ENCODE measurements around the gene SIRT3. TPM values are rescaled to one million over a fixed set of nuclear protein-coding genes. Genes with fewer than 3 reads are reported as not detected.

The SIRT3 gene
- total RNA-seq, 1 experiment from 2014 or later: 13.6 TPM

DNA sequence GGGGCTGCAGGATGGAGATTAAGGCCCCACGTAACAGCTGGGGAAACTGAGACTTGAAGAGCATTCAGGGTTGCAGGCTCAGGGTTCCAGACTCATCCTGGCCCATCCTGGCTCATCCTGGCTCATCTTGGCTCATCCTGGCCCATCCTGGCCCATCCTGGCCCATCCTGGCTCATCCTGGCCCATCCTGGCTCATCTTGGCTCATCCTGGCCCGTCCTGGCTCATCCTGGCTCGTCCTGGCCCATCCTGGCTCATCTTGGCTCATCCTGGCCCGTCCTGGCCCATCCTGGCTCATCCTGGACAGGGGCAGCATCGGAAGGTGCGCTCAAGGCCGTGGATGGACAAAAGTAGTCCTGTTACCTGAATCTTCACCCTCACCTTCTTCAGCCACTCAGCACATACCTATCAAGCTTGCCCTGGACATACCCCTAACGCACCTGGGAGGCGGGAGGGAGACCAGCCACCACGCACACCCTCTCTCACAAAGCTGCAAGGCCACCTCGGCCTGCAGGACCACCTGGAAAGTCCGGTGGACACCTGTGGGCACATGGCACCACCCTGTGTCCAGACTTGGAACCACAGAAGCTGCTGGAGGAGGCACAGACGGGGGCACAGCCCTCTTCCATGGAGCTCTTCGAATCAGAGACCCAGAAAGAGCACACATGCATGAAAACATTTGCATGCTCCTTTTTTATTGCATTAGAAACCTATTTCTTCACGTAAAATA, 21.8 kb upstream of the SIRT3 start:
- no TSS peak for BruUV-seq (replicated peaks)
- ChIA-PET CTCF (no interaction called here), POLR2A (ENCODE audit: low non-redundant PET) (no interaction called here)
- Histone ChIP-seq H3K4me3 (ENCODE audit: low read depth, low read length, poor library complexity, severe bottlenecking) (no peak overlapping the region), H3K27ac (ENCODE audit: low read depth, low read length, poor library complexity, severe bottlenecking) (no peak overlapping the region), H3K9me3 (ENCODE audit: low read depth, low read length, poor library complexity, severe bottlenecking) (no peaks in the 10 kb centered on the region), H3K36me3 (ENCODE audit: insufficient read depth, low read length, poor library complexity, severe bottlenecking) (no peaks in the 10 kb centered on the region), H3K4me1 (ENCODE audit: insufficient read depth, low read length, poor library complexity, severe bottlenecking) (no peaks in the 10 kb centered on the region), H3K27me3 (replicated peaks; ENCODE audit: insufficient read depth, low read depth, low read length, poor library complexity) (no peaks in the 10 kb centered on the region)
- TF ChIP-seq, protein P1, sequence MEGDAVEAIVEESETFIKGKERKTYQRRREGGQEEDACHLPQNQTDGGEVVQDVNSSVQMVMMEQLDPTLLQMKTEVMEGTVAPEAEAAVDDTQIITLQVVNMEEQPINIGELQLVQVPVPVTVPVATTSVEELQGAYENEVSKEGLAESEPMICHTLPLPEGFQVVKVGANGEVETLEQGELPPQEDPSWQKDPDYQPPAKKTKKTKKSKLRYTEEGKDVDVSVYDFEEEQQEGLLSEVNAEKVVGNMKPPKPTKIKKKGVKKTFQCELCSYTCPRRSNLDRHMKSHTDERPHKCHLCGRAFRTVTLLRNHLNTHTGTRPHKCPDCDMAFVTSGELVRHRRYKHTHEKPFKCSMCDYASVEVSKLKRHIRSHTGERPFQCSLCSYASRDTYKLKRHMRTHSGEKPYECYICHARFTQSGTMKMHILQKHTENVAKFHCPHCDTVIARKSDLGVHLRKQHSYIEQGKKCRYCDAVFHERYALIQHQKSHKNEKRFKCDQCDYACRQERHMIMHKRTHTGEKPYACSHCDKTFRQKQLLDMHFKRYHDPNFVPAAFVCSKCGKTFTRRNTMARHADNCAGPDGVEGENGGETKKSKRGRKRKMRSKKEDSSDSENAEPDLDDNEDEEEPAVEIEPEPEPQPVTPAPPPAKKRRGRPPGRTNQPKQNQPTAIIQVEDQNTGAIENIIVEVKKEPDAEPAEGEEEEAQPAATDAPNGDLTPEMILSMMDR (conservative IDR thresholded peaks at IDR 0.05; ENCODE audit: low read depth, low read length): 0 out of 2 replicates have a peak, but pooled peaks have one; percentile 13
- no peak for TF ChIP-seq EZH2 (IDR thresholded peaks at IDR 0.05; ENCODE audit: borderline replicate concordance, low read depth, low read length, poor library complexity, severe bottlenecking)
- DNase-seq (ENCODE audit: low spot score): no peak
- intact Hi-C loops (cut with micrococcal nuclease; ENCODE audit: unreplicated experiment): loop anchor here (10.0 kb wide), 1 partner anchor 97 kb away; no protein-coding TSS in a partner anchor

DNA sequence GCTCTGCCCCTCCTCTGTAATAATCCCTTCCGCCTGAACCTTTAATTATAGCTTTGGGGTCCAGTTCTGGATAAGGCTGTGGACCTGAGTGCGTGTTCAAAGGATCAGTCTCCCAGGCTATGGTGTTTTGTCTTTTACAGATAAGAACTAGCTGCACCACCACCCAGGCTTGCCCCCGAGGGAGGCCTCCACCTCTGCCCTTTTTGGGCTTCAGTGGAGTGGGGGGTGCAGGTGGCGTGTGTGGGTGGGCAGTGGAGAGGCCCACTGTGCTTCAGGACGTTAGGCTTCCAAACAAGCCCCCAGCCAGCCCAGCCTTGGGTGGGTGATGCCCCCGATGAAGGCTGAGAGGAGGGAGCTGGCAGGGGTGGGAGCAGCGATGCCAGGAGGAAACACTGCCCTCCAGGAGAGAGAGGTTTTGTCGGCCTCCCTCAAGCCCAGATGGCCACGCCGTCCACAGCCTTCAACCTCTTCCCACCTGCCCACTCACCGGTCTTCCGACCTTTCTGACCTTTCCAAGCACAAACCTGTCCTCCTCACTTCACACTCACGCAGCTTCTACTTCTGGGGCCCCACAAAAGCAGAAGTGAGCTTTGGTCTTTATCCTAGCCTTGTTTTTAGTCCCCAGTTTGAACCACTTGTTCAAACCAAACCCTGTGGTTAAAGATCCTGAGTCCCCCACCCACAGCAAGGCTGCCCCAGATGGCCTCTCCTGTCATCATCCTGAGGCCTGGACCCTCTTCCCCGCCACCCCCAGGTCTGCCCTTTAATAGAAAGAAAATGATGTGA, 21.0 kb upstream of the SIRT3 start:
- no peaks in the 10 kb centered on the region for H3K27me3 ChIP-seq (replicated peaks; ENCODE audit: insufficient read depth, low read depth, low read length, poor library complexity)
- H3K27ac ChIP-seq (ENCODE audit: low read depth, low read length, poor library complexity, severe bottlenecking): no peak overlapping the region
- H3K9me3 ChIP-seq (ENCODE audit: low read depth, low read length, poor library complexity, severe bottlenecking): no peaks in the 10 kb centered on the region
- intact Hi-C loops (cut with micrococcal nuclease; ENCODE audit: unreplicated experiment): loop anchor here (10.0 kb wide), 1 partner anchor 98 kb away; no protein-coding TSS in a partner anchor
- peaks cover 7% of the 10 kb centered on the region for H3K36me3 ChIP-seq (ENCODE audit: insufficient read depth, low read length, poor library complexity, severe bottlenecking)
- BruUV-seq (replicated peaks): no TSS peak
- TF ChIP-seq EZH2 (IDR thresholded peaks at IDR 0.05; ENCODE audit: borderline replicate concordance, low read depth, low read length, poor library complexity, severe bottlenecking): no peak
- TF ChIP-seq, protein P1 (conservative IDR thresholded peaks at IDR 0.05; ENCODE audit: low read depth, low read length): no peak
- H3K4me3 ChIP-seq (ENCODE audit: low read depth, low read length, poor library complexity, severe bottlenecking): no peak overlapping the region
- CTCF ChIA-PET: no interaction called here
- DNase-seq (ENCODE audit: low spot score): no peak
- POLR2A ChIA-PET (ENCODE audit: low non-redundant PET): no interaction called here
- no peaks in the 10 kb centered on the region for H3K4me1 ChIP-seq (ENCODE audit: insufficient read depth, low read length, poor library complexity, severe bottlenecking)

DNA sequence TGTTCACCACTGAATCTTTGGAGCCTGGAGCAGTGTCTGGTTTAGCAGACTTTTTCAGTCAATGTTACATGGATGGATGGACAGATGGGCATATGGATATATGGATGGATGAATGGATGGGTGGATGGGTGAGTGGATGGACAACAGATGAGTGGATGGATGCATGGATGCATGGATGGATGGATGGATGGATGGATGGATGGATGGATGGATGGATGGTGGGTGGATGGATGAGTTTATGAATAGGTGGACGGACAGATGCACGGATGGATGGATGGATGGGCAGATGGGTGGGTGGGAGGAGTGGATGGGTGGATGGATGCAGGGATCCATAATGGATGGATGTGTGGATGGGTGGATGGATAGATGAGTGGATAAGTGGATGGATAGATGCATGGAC, 19.7 kb upstream of the SIRT3 start:
- Histone ChIP-seq H3K27me3 (replicated peaks; ENCODE audit: insufficient read depth, low read depth, low read length, poor library complexity) (no peaks in the 10 kb centered on the region), H3K9me3 (ENCODE audit: low read depth, low read length, poor library complexity, severe bottlenecking) (no peaks in the 10 kb centered on the region), H3K27ac (ENCODE audit: low read depth, low read length, poor library complexity, severe bottlenecking) (no peak overlapping the region), H3K36me3 (ENCODE audit: insufficient read depth, low read length, poor library complexity, severe bottlenecking) (peaks cover 21% of the 10 kb centered on the region), H3K4me1 (ENCODE audit: insufficient read depth, low read length, poor library complexity, severe bottlenecking) (no peaks in the 10 kb centered on the region), H3K4me3 (ENCODE audit: low read depth, low read length, poor library complexity, severe bottlenecking) (no peak overlapping the region)
- ChIA-PET CTCF (no interaction called here), POLR2A (ENCODE audit: low non-redundant PET) (no interaction called here)
- TF ChIP-seq, protein P1 (conservative IDR thresholded peaks at IDR 0.05; ENCODE audit: low read depth, low read length): no peak
- no peak for TF ChIP-seq EZH2 (IDR thresholded peaks at IDR 0.05; ENCODE audit: borderline replicate concordance, low read depth, low read length, poor library complexity, severe bottlenecking)
- no peak for DNase-seq (ENCODE audit: low spot score)
- BruUV-seq (replicated peaks): no TSS peak
- intact Hi-C loops (cut with micrococcal nuclease; ENCODE audit: unreplicated experiment): loop anchor here (10.0 kb wide), 1 partner anchor 99 kb away; no protein-coding TSS in a partner anchor
